NOMO-1 treated with DMSO at 0.1 percent for 48 hours (cell line): ENCODE data around the gene CFAP119.

Experiments used
- DNase-seq: peaks from one replicate; lab custom pipeline; 2025; ENCODE audit not compliant: unreplicated experiment; lab: John Stamatoyannopoulos, UW

Gene CFAP119

GRCh38 chr16:30762991-30763725 lies 1.3 kb upstream of the CFAP119 start:
- no peak for DNase-seq

- DNase-seq = peak; percentile 36
Measured at GRCh38 chr16:30761427-30761927, 385 bp downstream of the CFAP119 start.

GRCh38 chr16:30760577-30761426 lies 1.1 kb downstream of the CFAP119 start:
- DNase-seq = no peak

GRCh38 chr16:30760001-30760559 lies 1.8 kb downstream of the CFAP119 start:
- DNase-seq = no peak

- DNase-seq = peak; percentile 95
Measured at GRCh38 chr16:30758988-30759491, 2.8 kb downstream of the CFAP119 start.

GRCh38 chr16:30757316-30757715 lies 4.5 kb downstream of the CFAP119 start:
- DNase-seq = no peak

- no peak for DNase-seq
Measured at GRCh38 chr16:30756781-30757100, 5.1 kb downstream of the CFAP119 start.

GRCh38 chr16:30755955-30756780 lies 5.7 kb downstream of the CFAP119 start:
- DNase-seq = no peak

GRCh38 chr16:30753596-30753995 lies 8.3 kb downstream of the CFAP119 start:
- DNase-seq = no peak

GRCh38 chr16:30750876-30751465 lies 10.9 kb downstream of the CFAP119 start:
- DNase-seq = no peak

GRCh38 chr16:30750201-30750600 lies 11.7 kb downstream of the CFAP119 start:
- no peak for DNase-seq

GRCh38 chr16:30748634-30749445 lies 13.0 kb downstream of the CFAP119 start:
- no peak for DNase-seq

- peak; percentile 98 for DNase-seq
Measured at GRCh38 chr16:30747799-30748633, 13.8 kb downstream of the CFAP119 start, which contains the start of gene PHKG2. PHKG2 (plus strand) TSS chr16:30748425; CDS start chr16:30748821, 396 bp downstream.

GRCh38 chr16:30747331-30747730 lies 14.5 kb downstream of the CFAP119 start:
- no peak for DNase-seq

GRCh38 chr16:30746638-30747175 lies 15.2 kb downstream of the CFAP119 start:
- DNase-seq = peak; percentile 23

GRCh38 chr16:30745082-30745481 lies 16.8 kb downstream of the CFAP119 start:
- no peak for DNase-seq

GRCh38 chr16:30744183-30744582 lies 17.7 kb downstream of the CFAP119 start:
- DNase-seq = no peak

- no peak for DNase-seq
Measured at GRCh38 chr16:30743716-30744115, 18.1 kb downstream of the CFAP119 start.
